Measurements from ENCODE around the gene PKHD1. TPM values are rescaled to one million over a fixed set of nuclear protein-coding genes. Genes with fewer than 3 reads are reported as not detected.

Gene PKHD1
- total RNA-seq, 1 donor: not detected

DNA sequence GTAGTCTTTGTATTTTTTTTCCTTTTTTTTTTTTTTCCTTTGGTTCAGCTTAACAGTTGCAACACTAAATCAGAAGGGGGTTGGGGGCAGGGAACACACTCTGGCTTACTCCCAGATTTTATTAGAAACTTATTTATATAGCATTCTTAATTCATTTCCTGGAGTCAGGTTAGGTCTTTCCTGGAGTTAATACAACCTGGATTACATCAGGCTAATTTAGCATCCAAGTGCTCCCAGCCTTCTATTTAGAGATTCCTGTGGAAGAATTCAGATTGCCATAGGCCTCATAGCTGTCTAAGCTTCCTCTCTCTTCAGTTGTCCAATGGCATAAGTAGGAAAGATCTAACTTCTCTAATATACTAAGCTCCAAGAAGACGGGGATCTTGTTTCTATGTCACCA, 35.8 kb upstream of the PKHD1 start:
- no peak for DNase-seq (ENCODE audit: low read depth)
- TF ChIP-seq, protein P1, sequence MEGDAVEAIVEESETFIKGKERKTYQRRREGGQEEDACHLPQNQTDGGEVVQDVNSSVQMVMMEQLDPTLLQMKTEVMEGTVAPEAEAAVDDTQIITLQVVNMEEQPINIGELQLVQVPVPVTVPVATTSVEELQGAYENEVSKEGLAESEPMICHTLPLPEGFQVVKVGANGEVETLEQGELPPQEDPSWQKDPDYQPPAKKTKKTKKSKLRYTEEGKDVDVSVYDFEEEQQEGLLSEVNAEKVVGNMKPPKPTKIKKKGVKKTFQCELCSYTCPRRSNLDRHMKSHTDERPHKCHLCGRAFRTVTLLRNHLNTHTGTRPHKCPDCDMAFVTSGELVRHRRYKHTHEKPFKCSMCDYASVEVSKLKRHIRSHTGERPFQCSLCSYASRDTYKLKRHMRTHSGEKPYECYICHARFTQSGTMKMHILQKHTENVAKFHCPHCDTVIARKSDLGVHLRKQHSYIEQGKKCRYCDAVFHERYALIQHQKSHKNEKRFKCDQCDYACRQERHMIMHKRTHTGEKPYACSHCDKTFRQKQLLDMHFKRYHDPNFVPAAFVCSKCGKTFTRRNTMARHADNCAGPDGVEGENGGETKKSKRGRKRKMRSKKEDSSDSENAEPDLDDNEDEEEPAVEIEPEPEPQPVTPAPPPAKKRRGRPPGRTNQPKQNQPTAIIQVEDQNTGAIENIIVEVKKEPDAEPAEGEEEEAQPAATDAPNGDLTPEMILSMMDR (IDR thresholded peaks at IDR 0.05; ENCODE audit: insufficient read depth, low read length): no peak
- H3K4me3 ChIP-seq (ENCODE audit: low read depth, low read length): no peak overlapping the region

DNA sequence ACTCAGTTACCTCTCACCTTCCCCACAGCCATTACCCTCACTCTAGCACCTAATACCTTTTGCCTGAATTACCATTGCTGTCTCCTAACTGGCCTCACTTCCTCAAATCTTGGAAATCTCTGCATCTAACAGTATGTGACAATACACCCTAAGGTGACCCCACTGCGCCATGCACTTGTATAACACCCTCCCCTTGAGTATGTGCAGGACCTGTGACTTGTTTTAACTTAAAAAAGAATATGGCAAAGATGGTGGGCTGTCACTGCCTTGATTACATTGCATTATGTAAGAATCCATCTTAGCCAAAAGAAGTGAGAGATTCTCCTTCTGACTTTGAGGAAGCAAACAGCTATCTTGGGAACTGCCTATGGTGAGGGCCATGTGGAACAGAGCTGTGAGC, 29.9 kb upstream of the PKHD1 start:
- H3K4me3 ChIP-seq (ENCODE audit: low read depth, low read length): no peak overlapping the region
- TF ChIP-seq, protein P1 (IDR thresholded peaks at IDR 0.05; ENCODE audit: insufficient read depth, low read length): no peak
- no peak for DNase-seq (ENCODE audit: low read depth)

DNA sequence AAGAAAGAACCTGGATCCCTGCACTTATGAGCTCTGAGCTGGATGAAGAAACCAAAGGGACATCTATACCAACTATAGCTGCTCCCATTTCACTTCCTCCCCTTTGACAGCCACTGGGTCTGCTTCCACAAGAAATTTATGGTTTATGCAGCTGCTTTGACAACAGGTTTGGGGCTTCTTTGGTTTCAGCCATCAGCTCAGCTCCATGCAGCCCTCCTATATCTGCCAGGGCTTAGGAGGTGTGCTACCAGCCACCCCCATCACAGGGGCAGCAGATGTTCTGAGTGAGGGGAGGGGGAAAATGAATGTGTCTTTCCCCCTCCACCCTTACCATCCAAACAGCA, 29.2 kb upstream of the PKHD1 start:
- no peak for DNase-seq (ENCODE audit: low read depth)
- TF ChIP-seq, protein P1 (IDR thresholded peaks at IDR 0.05; ENCODE audit: insufficient read depth, low read length): no peak
- no peak overlapping the region for H3K4me3 ChIP-seq (ENCODE audit: low read depth, low read length)

DNA sequence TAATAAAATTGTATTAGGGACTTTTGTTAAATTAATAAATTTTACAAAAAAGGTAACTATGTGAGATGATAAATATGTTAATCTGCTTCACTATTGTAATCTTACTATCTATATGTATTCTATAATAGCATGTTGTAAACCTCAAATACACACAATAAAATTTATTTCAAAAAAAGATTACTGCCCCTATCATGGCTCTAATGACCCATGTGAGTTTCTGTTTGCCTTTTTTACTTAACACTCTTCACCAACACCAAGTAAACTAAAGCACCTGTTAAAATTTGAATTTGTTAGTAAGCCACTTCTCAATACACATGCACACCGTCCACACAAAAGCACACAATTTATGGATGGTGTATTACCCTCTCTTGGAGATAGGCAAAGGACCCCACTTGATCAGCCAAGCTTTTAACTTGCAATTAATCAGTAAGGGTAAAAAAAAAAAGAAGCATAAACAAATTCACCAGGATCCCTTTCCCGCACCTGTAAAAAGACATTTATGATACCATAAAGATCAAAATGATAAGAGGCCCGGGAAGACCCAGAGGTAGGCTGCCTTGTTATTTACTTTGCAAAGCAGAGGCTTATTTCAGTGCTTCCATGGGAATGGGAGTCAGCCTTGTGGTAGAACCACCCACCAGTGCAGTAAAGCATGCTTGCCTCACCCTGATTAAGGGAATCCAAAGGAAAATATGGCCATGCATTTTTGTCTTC, 28.6 kb upstream of the PKHD1 start:
- DNase-seq (ENCODE audit: low read depth): no peak
- H3K4me3 ChIP-seq (ENCODE audit: low read depth, low read length): no peak overlapping the region
- TF ChIP-seq, protein P1 (IDR thresholded peaks at IDR 0.05; ENCODE audit: insufficient read depth, low read length): no peak

DNA sequence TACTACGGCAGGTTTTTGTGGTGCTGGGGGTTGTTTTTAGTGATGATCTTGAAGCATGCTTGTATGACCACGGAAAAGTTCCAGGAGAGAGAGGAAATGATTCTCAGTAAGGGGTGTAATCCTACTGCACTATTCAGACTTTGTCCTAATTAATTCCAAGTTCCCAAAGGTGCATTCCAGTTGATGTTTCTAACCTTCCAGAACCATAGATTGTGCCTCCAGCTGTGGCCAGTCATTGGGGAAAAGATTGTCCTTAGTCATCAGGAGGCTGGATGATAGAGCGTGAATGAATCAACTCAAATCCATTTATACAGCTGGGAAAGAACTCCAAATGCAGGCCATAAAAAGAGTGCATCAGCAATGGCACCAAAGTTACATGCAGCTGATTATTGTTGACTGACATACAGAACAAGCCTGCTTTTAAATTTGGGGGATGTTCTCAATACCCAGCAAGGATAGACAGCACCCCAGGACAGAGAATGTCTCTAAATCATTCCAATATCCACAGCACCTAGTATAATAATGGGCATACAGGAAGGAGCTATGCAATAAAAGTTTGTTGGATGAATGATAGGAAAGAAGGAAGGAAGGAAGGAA, 27.8 kb upstream of the PKHD1 start:
- TF ChIP-seq, protein P1 (IDR thresholded peaks at IDR 0.05; ENCODE audit: insufficient read depth, low read length): no peak
- DNase-seq (ENCODE audit: low read depth): no peak
- H3K4me3 ChIP-seq (ENCODE audit: low read depth, low read length): no peak overlapping the region

DNA sequence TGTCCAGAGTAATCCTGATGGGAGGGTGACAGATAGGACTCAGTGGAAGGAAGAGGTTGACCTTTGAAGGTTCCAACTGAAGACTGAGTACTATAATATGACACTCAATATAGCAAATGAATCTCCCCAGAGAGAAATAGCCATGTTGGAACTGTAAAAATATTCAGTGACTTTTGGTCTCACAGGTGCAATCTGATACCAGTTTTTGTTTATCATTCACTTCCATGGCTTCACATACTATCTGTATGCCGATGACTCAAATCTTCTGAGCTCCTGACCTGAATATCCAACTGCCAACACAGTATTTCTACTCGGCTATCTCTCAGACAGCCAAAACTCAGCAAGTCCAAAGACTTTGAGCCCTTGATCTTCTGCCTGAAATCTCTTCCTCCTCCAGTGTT, 21.8 kb upstream of the PKHD1 start:
- no peak overlapping the region for H3K4me3 ChIP-seq (ENCODE audit: low read depth, low read length)
- TF ChIP-seq, protein P1 (IDR thresholded peaks at IDR 0.05; ENCODE audit: insufficient read depth, low read length): no peak
- DNase-seq (ENCODE audit: low read depth): no peak

Data from fibroblast of the aortic adventitia (primary cell).